ENCODE measurements around the gene MGST2.

The MGST2 gene

GRCh38 chr4:139745111-139745639 is 79.6 kb downstream of the MGST2 start:
- no peak overlapping the region for H3K9ac ChIP-seq (ENCODE audit: low read length in 5 of 5)
- no peaks in the 10 kb centered on the region for H3K36me3 ChIP-seq (ENCODE audit: control insufficient read depth in 5 of 5, insufficient read depth in 5 of 5, low read length in 5 of 5)
- no peaks in the 10 kb centered on the region for H3K9me3 ChIP-seq (ENCODE audit: control insufficient read depth in 5 of 5, low read length in 5 of 5)
- H3K4me3 ChIP-seq (ENCODE audit: low read depth in 1 of 5, low read length in 5 of 5), result no peak overlapping the region
- H3K27me3 ChIP-seq (ENCODE audit: control insufficient read depth in 5 of 5, insufficient read depth in 4 of 5, low read length in 5 of 5), result no peaks in the 10 kb centered on the region
- H3K4me1 ChIP-seq (ENCODE audit: control insufficient read depth in 5 of 5, insufficient read depth in 5 of 5, low read length in 5 of 5), result peaks cover 7 to 26% (median 15%) of the 10 kb centered on the region in 5 donors
- no peak overlapping the region for H3K27ac ChIP-seq (ENCODE audit: low read depth, low read length)

GRCh38 chr4:139746431-139747171 is 81.0 kb downstream of the MGST2 start:
- H3K9me3 ChIP-seq (ENCODE audit: control insufficient read depth in 5 of 5, low read length in 5 of 5), result no peaks in the 10 kb centered on the region
- H3K9ac ChIP-seq (ENCODE audit: low read length in 5 of 5), result no peak overlapping the region
- no peak overlapping the region for H3K27ac ChIP-seq (ENCODE audit: low read depth, low read length)
- H3K4me1 ChIP-seq (ENCODE audit: control insufficient read depth in 5 of 5, insufficient read depth in 5 of 5, low read length in 5 of 5), result peaks cover 0 to 13% (median 4%) of the 10 kb centered on the region in 5 donors
- H3K27me3 ChIP-seq (ENCODE audit: control insufficient read depth in 5 of 5, insufficient read depth in 4 of 5, low read length in 5 of 5), result no peaks in the 10 kb centered on the region
- H3K4me3 ChIP-seq (ENCODE audit: low read depth in 1 of 5, low read length in 5 of 5), result no peak overlapping the region
- H3K36me3 ChIP-seq (ENCODE audit: control insufficient read depth in 5 of 5, insufficient read depth in 5 of 5, low read length in 5 of 5), result no peaks in the 10 kb centered on the region

GRCh38 chr4:139749338-139749737 is 83.7 kb downstream of the MGST2 start:
- Histone ChIP-seq H3K27me3 (ENCODE audit: control insufficient read depth in 5 of 5, insufficient read depth in 4 of 5, low read length in 5 of 5) (no peaks in the 10 kb centered on the region), H3K9me3 (ENCODE audit: control insufficient read depth in 5 of 5, low read length in 5 of 5) (no peaks in the 10 kb centered on the region), H3K36me3 (ENCODE audit: control insufficient read depth in 5 of 5, insufficient read depth in 5 of 5, low read length in 5 of 5) (no peaks in the 10 kb centered on the region), H3K4me1 (ENCODE audit: control insufficient read depth in 5 of 5, insufficient read depth in 5 of 5, low read length in 5 of 5) (peaks cover 0 to 5% (median 0%) of the 10 kb centered on the region in 5 donors), H3K27ac (ENCODE audit: low read depth, low read length) (no peak overlapping the region), H3K9ac (ENCODE audit: low read length in 5 of 5) (no peak overlapping the region), H3K4me3 (ENCODE audit: low read depth in 1 of 5, low read length in 5 of 5) (no peak overlapping the region)

GRCh38 chr4:139749835-139750498 is 84.3 kb downstream of the MGST2 start:
- no peak overlapping the region for H3K9ac ChIP-seq (ENCODE audit: low read length in 5 of 5)
- H3K36me3 ChIP-seq (ENCODE audit: control insufficient read depth in 5 of 5, insufficient read depth in 5 of 5, low read length in 5 of 5), result no peaks in the 10 kb centered on the region
- H3K9me3 ChIP-seq (ENCODE audit: control insufficient read depth in 5 of 5, low read length in 5 of 5), result no peaks in the 10 kb centered on the region
- H3K4me3 ChIP-seq (ENCODE audit: low read depth in 1 of 5, low read length in 5 of 5), result no peak overlapping the region
- no peak overlapping the region for H3K27ac ChIP-seq (ENCODE audit: low read depth, low read length)
- no peaks in the 10 kb centered on the region for H3K27me3 ChIP-seq (ENCODE audit: control insufficient read depth in 5 of 5, insufficient read depth in 4 of 5, low read length in 5 of 5)
- H3K4me1 ChIP-seq (ENCODE audit: control insufficient read depth in 5 of 5, insufficient read depth in 5 of 5, low read length in 5 of 5), result peaks cover 0 to 5% (median 0%) of the 10 kb centered on the region in 5 donors

DNA sequence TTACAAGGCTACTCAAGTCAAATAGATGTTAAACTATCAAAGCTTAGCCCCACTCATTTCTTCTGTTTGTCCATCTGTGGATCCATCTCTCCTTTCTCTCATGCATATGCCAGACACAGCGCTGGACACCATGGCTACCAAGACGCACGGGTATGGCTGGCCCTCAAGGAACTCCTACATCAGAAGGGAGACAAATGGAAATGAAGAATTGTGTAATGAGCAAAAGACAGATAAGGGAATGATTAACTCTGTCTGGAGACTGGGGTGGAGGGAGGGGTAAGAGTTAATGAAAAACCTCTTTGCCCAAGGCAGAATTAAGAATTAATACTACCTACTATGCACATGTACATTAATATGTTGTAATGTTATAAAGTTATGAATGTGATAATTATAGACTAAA is 88.1 kb downstream of the MGST2 start:
- no peaks in the 10 kb centered on the region for H3K9me3 ChIP-seq (ENCODE audit: control insufficient read depth in 5 of 5, low read length in 5 of 5)
- no peak overlapping the region for H3K4me3 ChIP-seq (ENCODE audit: low read depth in 1 of 5, low read length in 5 of 5)
- H3K4me1 ChIP-seq (ENCODE audit: control insufficient read depth in 5 of 5, insufficient read depth in 5 of 5, low read length in 5 of 5), result peaks cover 0 to 7% (median 0%) of the 10 kb centered on the region in 5 donors
- H3K27ac ChIP-seq (ENCODE audit: low read depth, low read length), result no peak overlapping the region
- no peak overlapping the region for H3K9ac ChIP-seq (ENCODE audit: low read length in 5 of 5)
- H3K36me3 ChIP-seq (ENCODE audit: control insufficient read depth in 5 of 5, insufficient read depth in 5 of 5, low read length in 5 of 5), result no peaks in the 10 kb centered on the region
- no peaks in the 10 kb centered on the region for H3K27me3 ChIP-seq (ENCODE audit: control insufficient read depth in 5 of 5, insufficient read depth in 4 of 5, low read length in 5 of 5)

Data from subcutaneous abdominal adipose tissue (tissue), 5 donors.